ENCODE results near the gene GPHB5. TPM values are rescaled to one million over a fixed set of nuclear protein-coding genes. Genes with fewer than 3 reads are reported as not detected.

The GPHB5 gene, protein sequence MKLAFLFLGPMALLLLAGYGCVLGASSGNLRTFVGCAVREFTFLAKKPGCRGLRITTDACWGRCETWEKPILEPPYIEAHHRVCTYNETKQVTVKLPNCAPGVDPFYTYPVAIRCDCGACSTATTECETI
- total RNA-seq: not detected
- not detected for polyA plus RNA-seq
- long read RNA-seq, donor 1: 0 reads
- long read RNA-seq, donor 2: 0 reads
- long read RNA-seq, donor 3: 0 reads
- long read RNA-seq, donor 4: 0 reads
- long read RNA-seq, donor 5: 0 reads

- DNase-seq: no peak
- H3K27me3 ChIP-seq (ENCODE audit: control insufficient read depth in 3 of 3, insufficient read depth in 3 of 3, low read length in 2 of 3): no peaks in the 10 kb centered on the region
- H3K4me3 ChIP-seq: no peak within 1 kb of the TSS
- no peaks in the 10 kb centered on the region for H3K4me1 ChIP-seq (ENCODE audit: control insufficient read depth in 5 of 5, insufficient read depth in 5 of 5, low read length in 5 of 5)
- H3K36me3 ChIP-seq (ENCODE audit: control insufficient read depth in 4 of 4, insufficient read depth in 4 of 4, low read length in 4 of 4): no peaks in the 10 kb centered on the region
- H3K27ac ChIP-seq (ENCODE audit: low read depth in 1 of 2, low read length in 1 of 2): no peak within 1 kb of the TSS
- H3K9me3 ChIP-seq (ENCODE audit: control insufficient read depth in 4 of 4, insufficient read depth in 3 of 4, low read length in 3 of 4): no peaks in the 10 kb centered on the region
- ATAC-seq (ENCODE audit: insufficient read depth, low FRiP score): no peak
- H3K9ac ChIP-seq (ENCODE audit: insufficient read depth in 1 of 2, low read length in 2 of 2): no peak within 1 kb of the TSS
- TF ChIP-seq CTCF (IDR thresholded peaks at IDR 0.05; ENCODE audit: control extremely low read depth, extremely low read depth): no peak
These were observed at the start of gene GPHB5 for GRCh38 chr14:63318835-63319234. TSS of gene GPHB5 (minus strand) at chr14:63318935. CDS start at chr14:63317849, 1,086 bp downstream.

- H3K27me3 ChIP-seq (ENCODE audit: control insufficient read depth in 3 of 3, insufficient read depth in 3 of 3, low read length in 2 of 3): no peaks in the 10 kb centered on the region
- no peak overlapping the region for H3K27ac ChIP-seq (ENCODE audit: low read depth in 1 of 2, low read length in 1 of 2)
- DNase-seq: no peak
- ATAC-seq (ENCODE audit: insufficient read depth, low FRiP score): no peak
- TF ChIP-seq CTCF (IDR thresholded peaks at IDR 0.05; ENCODE audit: control extremely low read depth, extremely low read depth): no peak
- H3K9me3 ChIP-seq (ENCODE audit: control insufficient read depth in 4 of 4, insufficient read depth in 3 of 4, low read length in 3 of 4): peaks cover 0 to 11% (median 2%) of the 10 kb centered on the region in 4 donors
- H3K9ac ChIP-seq (ENCODE audit: insufficient read depth in 1 of 2, low read length in 2 of 2): no peak overlapping the region
- no peaks in the 10 kb centered on the region for H3K4me1 ChIP-seq (ENCODE audit: control insufficient read depth in 5 of 5, insufficient read depth in 5 of 5, low read length in 5 of 5)
- H3K36me3 ChIP-seq (ENCODE audit: control insufficient read depth in 4 of 4, insufficient read depth in 4 of 4, low read length in 4 of 4): peaks cover 0 to 6% (median 2%) of the 10 kb centered on the region in 4 donors
- H3K4me3 ChIP-seq: no peak overlapping the region
These were observed 49.1 kb upstream of the GPHB5 start for GRCh38 chr14:63367742-63368364.

DNA sequence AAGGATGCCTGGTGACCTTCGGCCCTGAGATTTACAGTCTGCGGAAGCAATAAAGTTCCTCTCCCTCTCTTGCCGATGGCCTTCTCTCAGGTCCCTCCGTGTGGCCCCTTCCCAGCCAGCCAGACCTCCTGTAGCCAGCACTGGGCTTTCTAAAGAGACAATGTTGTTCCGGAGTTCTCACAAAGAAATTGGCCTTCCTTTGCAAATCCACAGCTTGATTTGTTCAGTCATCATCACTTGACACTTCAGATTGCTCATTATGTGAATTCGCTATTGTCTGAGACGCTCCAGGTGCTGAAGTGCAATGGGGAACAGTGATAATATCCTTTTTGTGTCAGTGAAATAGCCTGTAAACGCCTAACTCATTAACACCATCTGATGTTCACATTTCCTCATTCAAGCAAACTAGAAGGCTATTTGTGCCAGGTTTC, 43.7 kb upstream of the GPHB5 start:
- WGBS, 2 donors: 56 to 66% methylated on average over 8 of the region's 8 CpGs
- TF ChIP-seq CTCF (IDR thresholded peaks at IDR 0.05; ENCODE audit: control extremely low read depth, extremely low read depth): no peak
- H3K9ac ChIP-seq (ENCODE audit: insufficient read depth in 1 of 2, low read length in 2 of 2): no peak overlapping the region
- no peaks in the 10 kb centered on the region for H3K27me3 ChIP-seq (ENCODE audit: control insufficient read depth in 3 of 3, insufficient read depth in 3 of 3, low read length in 2 of 3)
- peaks cover 0 to 5% (median 2%) of the 10 kb centered on the region in 4 donors for H3K9me3 ChIP-seq (ENCODE audit: control insufficient read depth in 4 of 4, insufficient read depth in 3 of 4, low read length in 3 of 4)
- no peaks in the 10 kb centered on the region for H3K4me1 ChIP-seq (ENCODE audit: control insufficient read depth in 5 of 5, insufficient read depth in 5 of 5, low read length in 5 of 5)
- H3K4me3 ChIP-seq: no peak overlapping the region
- no peak overlapping the region for H3K27ac ChIP-seq (ENCODE audit: low read depth in 1 of 2, low read length in 1 of 2)
- no peaks in the 10 kb centered on the region for H3K36me3 ChIP-seq (ENCODE audit: control insufficient read depth in 4 of 4, insufficient read depth in 4 of 4, low read length in 4 of 4)
- DNase-seq (no peak), ATAC-seq (ENCODE audit: insufficient read depth, low FRiP score) (no peak)
